HG03342 (cell line): ENCODE data around the gene PIAS1.
"Not testable (repeated sequence)": the region's sequence is repeated elsewhere in the genome, so short reads cannot be mapped to it uniquely, and the experiment has no call there.

ENCODE experiments used
- ATAC-seq: cut with Tn5 transposase; IDR thresholded peaks from one replicate; pipeline ENCODE4 v1.9.1; 2021; ENCODE audit warnings: mild to moderate bottlenecking, moderate library complexity; ENCODE audit not compliant: unreplicated experiment

PIAS1 gene

GRCh38 chr15:68034081-68034480 is 20.0 kb upstream of the PIAS1 start:
- ATAC-seq, result no peak

DNA sequence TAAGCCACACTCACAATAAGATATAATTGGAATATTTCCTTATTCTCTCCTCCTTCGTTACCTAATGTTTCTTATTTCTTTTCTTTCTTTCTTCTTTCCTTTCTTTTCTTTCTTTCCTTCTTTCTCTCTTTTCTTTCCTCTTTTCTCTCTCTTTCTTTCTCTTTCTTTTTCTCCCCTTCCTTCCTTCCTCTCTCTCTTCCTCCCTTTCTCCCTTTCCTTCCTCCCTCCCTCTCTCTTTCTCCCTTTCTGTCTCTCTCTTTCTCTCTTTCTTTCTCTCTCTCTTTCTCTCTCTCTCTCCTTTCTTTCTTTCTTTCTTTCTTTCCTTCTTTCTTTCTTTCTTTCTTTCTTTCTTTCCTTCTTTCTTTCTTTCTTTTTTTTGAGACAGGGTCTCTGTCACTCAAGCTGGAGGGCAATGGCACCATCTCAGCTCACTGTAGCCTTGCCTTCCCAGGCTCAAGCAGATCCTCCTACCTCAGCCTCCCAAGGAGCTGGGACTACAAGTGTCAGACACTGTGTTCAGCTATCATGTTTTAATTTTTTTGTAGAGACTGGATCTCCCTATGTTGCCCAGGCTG is 19.3 kb upstream of the PIAS1 start:
- no peak for ATAC-seq

GRCh38 chr15:68038246-68038645 is 15.9 kb upstream of the PIAS1 start:
- no peak for ATAC-seq

GRCh38 chr15:68040144-68040543 is 14.0 kb upstream of the PIAS1 start:
- ATAC-seq, result no peak

DNA sequence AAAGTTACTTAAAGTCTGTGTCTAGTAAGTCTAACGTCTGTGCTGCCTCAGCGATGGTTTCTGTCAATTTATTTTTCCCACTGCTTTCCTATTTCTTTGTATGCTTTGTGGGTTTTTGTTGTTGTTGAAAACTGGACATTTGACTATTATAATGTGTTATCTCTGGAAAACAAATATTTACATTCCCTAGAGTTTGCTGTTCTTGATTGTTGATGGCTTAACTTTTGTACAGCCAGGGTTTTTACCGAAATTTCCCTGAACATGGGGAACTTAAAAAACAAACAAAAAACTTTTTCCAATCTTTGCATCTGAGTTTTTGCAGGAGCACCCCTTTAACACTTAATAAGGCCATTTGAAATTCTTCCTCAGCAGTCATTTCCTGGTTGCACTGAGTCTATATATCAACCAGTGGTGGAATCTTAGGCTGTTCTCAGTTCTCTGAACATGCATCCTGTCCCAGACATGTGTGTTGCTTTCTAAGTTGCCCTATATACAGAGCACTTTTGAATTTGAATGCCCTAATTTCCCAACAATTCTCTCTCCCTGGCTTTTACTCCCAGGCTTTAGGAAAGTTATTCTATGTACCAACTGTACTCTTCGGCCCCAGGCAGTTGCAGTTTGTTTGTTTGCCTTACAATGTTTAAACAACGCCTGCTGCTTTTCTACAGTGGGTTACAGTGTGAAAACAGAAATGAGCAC is 11.8 kb upstream of the PIAS1 start:
- ATAC-seq, result no peak

- ATAC-seq, result no peak
These were observed 11.3 kb upstream of the PIAS1 start for GRCh38 chr15:68042855-68043222.

DNA sequence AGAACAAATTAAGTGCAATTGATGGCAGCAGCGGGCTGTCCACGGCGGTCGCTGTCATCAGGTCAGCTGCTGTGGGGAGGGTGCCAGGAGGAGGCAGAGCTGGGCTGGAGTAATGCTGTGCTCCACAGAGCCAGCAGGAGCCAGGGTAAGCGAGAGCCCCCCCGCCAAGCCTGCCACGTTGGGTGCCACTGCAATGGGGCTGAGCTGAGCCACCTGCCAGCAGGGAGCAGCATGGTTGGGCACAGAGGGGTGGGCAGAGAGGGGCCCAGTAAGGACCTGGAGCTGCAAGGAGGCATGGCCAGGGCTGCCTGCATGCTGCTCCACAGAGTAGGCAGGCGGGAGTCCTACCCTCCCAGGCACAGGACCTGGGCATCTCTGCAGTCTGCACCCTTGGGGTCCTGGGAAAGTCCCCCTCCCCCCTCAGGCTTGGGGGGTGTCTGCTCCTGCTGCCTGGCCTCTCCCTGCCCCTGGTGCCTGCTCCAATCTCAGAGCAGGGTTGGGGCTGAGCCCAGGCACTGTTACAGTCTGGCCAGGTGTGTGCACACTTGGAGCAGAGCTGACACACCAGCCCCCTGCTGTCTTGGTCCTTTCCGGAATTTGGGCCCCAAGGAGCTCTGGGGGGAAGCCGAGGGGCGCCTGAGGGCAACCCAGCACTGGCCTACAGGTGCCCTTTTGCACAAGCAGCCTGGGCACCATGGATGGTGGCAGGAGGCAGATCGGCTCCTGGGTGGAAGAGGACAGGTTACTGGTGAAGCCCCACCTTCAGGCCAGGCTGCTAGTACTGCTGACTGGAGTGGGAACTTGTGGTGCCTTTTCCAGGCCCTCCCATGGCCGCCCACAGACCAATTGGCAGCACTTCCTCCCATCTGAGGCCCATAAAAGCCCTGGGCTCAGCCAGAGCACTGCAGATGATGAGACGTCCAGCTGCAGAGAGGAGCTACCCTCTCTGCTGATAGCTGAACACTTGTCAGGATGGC is 8.5 kb upstream of the PIAS1 start:
- no peak for ATAC-seq

- ATAC-seq, result no peak
These were observed 6.3 kb upstream of the PIAS1 start for GRCh38 chr15:68047826-68048225.

- ATAC-seq, result no peak
These were observed 3.0 kb upstream of the PIAS1 start for GRCh38 chr15:68051109-68051508.

DNA sequence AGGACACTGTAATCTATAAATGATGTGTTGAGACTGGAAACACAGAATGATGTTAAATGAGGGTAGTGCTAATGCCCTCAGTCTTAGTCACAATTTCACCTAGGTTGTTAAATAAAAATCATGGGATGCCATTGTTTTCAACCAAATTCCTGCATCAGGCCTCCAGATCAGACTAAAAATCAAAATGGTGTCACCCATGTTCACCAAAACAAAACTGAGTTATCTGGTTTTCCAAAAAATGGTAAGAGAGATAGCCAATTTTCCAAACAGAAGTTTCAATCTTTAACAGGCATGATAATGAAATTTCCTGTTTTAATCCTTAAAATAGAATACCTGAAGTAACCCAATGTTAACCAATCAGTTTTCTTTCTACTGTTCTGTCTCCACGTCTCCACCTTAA is 2.2 kb upstream of the PIAS1 start:
- ATAC-seq, result no peak

DNA sequence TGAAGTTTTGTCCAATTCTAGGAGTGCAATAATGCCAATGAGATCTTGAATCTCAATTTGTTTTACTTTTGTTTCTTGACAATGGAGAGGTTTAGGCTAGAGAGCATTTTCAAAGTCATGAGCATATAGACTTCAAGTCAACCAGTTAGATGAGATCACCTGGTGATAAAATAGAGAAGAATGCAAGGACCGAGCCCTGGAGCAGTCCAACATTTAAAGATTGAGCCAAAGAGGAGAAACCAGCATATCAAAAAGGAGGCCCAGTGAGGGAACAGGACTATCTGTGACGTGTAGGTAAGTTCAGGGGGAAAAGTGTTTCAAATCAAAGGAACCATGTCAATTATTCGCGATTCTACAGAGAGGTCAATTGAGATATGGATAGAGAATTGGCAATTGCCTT is 1.7 kb upstream of the PIAS1 start:
- ATAC-seq, result no peak

GRCh38 chr15:68053001-68053400 is 1.1 kb upstream of the PIAS1 start:
- ATAC-seq, result no peak

DNA sequence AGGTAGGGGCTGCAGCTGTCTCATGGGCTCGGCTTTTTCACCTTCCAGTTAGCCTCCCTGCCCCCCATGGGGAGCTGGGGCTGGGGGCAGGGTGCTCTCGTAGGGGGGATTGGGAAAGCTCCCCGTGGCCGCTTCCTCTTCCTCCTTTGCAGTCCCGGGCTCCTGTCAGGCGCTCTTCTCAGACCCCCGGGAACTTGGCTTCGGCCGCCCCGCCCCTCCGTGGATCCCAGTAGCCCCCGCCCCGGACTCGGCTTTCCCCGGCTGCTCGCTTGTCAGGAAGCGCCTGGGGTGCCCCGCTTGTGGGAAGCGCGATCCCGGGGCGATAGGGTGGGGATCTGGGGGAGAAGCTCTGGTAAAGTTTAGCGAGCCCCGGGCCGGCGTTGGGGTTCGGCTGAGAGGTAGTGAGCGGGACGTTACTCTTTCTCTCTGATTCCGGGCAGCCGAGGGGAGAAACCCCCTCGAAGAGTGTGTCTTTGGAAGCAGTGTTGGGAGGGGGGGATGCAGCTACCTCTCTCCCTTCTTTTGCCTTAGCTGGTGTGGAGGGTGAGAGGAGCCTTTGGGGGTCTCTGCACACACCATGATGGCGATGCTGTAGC is 611 bp downstream of the PIAS1 start:
- peak; percentile 16 for ATAC-seq

GRCh38 chr15:68055224-68055705 is 1.1 kb downstream of the PIAS1 start:
- peak; percentile 39 for ATAC-seq

DNA sequence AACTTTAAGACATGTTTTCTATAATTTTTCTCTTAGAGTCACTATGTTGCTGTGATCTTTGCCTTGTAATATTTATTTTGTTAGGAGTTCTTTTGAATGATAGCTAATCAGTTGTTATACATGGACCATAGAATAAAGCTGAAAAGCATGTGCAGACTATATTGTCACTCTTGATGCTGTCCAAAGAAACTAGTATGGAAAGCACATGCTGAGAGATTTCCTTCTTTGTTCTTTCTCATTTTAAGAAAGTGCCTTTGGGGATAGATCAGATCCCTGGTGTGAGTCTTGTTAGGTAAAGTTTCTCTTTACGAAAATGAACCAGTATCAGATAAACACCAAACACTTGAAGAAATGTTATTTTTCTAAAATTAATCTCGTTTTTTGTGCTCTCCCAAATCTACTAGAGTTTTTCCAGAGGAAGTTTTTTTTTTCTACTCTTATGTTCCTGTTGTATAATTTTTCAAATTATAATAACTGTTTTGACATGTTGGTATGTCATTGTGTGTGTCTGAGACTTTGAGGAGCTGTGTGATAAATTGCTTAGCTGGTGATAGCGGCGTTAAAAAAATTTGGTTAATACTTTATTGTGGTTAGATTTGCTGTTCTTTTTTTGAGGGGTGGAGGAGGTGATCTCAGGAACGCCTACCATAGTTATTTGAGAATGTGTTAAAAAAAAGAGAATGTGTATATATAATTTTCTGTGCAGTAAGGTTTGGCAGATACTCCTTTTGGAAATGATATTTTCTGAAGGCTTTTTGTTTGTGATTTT is 2.2 kb downstream of the PIAS1 start:
- ATAC-seq, result no peak

- no peak for ATAC-seq
These were observed 2.9 kb downstream of the PIAS1 start for GRCh38 chr15:68057034-68057433.

DNA sequence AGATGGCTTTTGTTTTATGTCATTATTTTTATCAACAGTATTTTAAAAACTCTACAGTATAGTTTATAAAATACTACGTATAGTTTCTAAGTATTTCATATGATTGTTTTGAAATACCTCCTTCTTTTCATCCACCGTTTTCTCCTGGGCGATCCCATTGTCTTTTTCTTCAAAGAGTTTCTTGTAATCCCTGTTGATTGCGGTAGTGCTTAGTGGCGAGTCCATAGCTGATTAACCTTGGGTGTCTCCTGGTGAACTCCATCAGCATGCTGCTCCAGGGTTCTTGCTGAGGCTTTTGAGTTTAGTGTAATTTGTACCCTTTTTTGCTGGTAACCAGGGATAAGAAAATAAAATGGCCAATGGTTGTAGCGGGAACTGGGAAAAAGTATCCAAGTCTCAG is 3.6 kb downstream of the PIAS1 start:
- ATAC-seq, result no peak

DNA sequence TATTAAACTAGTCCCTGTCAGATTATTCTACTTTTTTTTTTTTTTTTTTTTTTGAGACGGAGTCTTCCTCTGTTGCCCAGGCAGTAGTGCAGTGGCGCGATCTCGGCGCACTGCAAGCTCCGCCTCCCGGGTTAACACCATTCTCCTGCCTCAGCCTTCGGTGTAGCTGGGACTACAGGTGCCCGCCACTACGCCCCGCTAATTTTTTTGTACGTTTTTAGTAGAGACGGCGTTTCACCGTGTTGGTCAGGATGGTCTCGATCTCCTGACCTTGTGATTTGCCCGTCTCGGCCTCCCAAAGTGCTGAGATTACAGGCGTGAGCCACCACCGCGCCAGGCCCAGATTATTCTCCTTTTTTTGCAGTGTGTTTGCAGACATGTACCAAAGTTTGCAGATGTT is 4.9 kb downstream of the PIAS1 start:
- ATAC-seq, result not testable (repeated sequence)

DNA sequence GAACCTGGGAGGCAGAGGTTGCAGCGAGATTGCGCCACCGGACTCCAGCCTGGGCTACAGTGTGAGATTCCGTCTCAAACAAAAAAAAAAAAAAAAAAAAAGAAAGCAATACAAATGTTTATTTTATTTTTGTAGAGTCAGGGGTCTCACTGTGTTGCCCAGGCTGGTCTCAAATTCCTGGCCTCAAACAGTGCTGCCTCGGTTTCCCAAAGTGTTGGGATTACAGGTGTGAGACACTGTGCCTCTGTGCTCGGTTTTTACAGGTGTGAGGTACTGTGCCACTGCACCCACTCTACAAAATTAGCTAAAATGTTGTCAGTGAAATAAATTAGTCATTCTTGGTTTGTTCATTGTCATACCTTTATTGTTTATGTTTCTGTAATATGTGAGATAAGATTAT is 5.5 kb downstream of the PIAS1 start:
- no peak for ATAC-seq

- no peak for ATAC-seq
These were observed 7.1 kb downstream of the PIAS1 start for GRCh38 chr15:68061171-68061570.

- ATAC-seq, result no peak
These were observed 7.5 kb downstream of the PIAS1 start for GRCh38 chr15:68061602-68062001.
